Inflammatory macrophage treated with lipopolysaccharide for 1 hour (primary cell): ENCODE data around the gene RD3L.
"Not testable (repeated sequence)": the region's sequence is repeated elsewhere in the genome, so short reads cannot be mapped to it uniquely, and the experiment has no call there.

Experiments used
- DNase-seq, 2 donors: peaks; one replicate each; pipeline ENCODE4 v3.0.0-alpha.2; 2020 to 2022

RD3L gene

GRCh38 chr14:103927566-103927965 lies 14.8 kb downstream of the RD3L start:
- no peak for DNase-seq

GRCh38 chr14:103925316-103925715 lies 17.0 kb downstream of the RD3L start:
- DNase-seq: peak; percentile 18 to 27

GRCh38 chr14:103923863-103924262 lies 18.5 kb downstream of the RD3L start:
- no peak for DNase-seq

GRCh38 chr14:103921855-103922200 lies 20.5 kb downstream of the RD3L start:
- DNase-seq: not testable (repeated sequence)

GRCh38 chr14:103920981-103921854 lies 21.1 kb downstream of the RD3L start:
- peak; percentile 86 to 93 for DNase-seq

- DNase-seq: no peak
Observed at GRCh38 chr14:103916636-103917262, 25.6 kb downstream of the RD3L start.

GRCh38 chr14:103915616-103916015 lies 26.7 kb downstream of the RD3L start:
- DNase-seq: no peak

- no peak for DNase-seq
Observed at GRCh38 chr14:103910984-103911383, 31.3 kb downstream of the RD3L start.

- DNase-seq: peak; percentile 76 to 85
Observed at GRCh38 chr14:103910262-103910935, 31.9 kb downstream of the RD3L start.

GRCh38 chr14:103909531-103910261 lies 32.6 kb downstream of the RD3L start:
- DNase-seq: no peak

- no peak for DNase-seq
Observed at GRCh38 chr14:103908580-103908979, 33.7 kb downstream of the RD3L start.

GRCh38 chr14:103905842-103906456 lies 36.4 kb downstream of the RD3L start:
- DNase-seq: no peak

- no peak for DNase-seq
Observed at GRCh38 chr14:103904493-103905107, 37.7 kb downstream of the RD3L start.

- no peak for DNase-seq
Observed at GRCh38 chr14:103899833-103900232, 42.5 kb downstream of the RD3L start.

GRCh38 chr14:103899316-103899715 lies 43.0 kb downstream of the RD3L start:
- no peak for DNase-seq

GRCh38 chr14:103898711-103899110 lies 43.6 kb downstream of the RD3L start:
- no peak for DNase-seq

GRCh38 chr14:103898204-103898603 lies 44.1 kb downstream of the RD3L start:
- no peak for DNase-seq

- DNase-seq: no peak
Observed at GRCh38 chr14:103897075-103897947, 45.0 kb downstream of the RD3L start.

- no peak for DNase-seq
Observed at GRCh38 chr14:103896578-103896977, 45.8 kb downstream of the RD3L start.

- DNase-seq: no peak
Observed at GRCh38 chr14:103894723-103895059, 47.6 kb downstream of the RD3L start.

GRCh38 chr14:103894034-103894722 lies 48.2 kb downstream of the RD3L start:
- DNase-seq: peak in 1 of 2 donors; percentile 18
